NCI-H526 (cell line): ENCODE results near the gene PKDCC.
A peak's percentile ranks its signal among the peaks of the same experiment; 100 is the strongest.

Experiments used
- DNase-seq, 2 experiments: peaks; one replicate each; lab custom pipeline; 2025; lab: John Stamatoyannopoulos, UW

The PKDCC gene

GRCh38 chr2:42049221-42050009 lies 1.6 kb downstream of the PKDCC start:
- no peak for DNase-seq

DNA sequence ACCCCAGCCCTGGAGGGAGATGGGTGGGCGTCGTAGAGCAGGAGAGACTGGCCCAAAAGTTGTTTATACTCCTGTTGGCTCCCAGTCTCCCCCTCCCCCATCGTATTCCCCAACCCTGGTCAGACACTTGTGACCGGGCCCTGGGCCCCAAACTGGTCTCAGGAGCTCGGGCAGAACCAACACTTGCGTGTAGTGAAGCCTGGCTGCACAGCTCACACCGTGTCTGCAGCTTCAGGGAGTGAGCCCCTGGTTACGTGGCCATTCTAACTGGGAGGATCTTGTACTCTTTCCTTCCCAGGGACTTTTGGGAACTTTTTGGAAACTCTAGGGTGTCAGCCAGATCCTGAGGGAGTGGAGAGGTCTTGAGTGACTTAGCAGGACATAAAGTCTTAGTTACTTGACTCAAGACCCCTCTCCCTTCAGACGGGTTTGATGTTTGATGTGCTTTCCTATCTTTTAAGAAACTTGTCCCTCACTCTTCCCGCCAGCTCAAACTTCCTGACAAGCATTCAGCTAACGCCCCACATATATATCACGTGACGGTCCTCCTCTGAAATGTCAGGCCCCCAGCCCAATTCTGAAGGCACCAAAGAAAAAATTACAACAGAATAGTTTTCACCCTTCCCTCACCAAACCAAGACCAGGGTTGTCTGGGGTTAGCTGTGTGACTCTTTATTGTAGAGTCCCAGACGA lies 2.3 kb downstream of the PKDCC start:
- DNase-seq: no peak

DNA sequence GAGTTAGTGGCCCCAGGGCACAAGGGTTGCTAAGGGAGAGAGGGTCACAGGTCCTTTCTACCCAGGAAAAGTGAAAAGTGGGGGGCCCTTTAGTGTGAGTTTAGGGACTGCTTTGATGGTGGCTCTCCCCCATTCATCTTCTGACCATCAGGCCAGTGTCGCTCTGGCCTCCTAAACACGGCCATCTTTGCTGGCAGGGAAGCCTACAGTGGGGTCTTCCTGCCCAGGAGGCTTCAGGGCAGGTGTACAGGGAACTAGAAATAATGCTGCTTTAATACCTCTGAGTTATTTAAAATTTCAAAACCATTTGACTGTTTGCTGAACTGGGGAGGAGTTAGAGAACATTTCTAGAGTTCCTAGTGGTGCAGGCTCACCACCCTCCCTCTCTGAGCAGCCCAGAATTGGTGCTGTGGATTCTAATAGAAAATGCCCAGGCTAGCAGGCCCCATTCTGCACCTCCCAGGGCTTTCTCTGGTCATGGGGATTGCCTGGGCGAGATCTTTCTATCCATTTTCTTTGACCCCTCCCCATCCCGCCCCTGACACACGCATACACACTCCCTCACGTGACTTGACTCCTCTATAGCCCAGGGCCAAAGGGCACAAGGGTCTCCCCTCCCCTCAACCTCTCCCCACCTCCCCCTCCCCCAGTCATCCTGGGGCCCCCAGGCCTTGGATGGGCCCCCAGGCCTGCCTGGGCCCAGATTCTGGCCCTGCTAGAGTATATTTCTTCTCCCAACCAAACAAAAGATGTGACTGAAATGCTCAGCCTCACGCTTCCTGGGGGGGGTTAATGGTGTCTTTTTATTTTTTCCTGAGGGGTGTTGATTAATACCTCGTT lies 3.1 kb downstream of the PKDCC start:
- DNase-seq: no peak

- DNase-seq: peak in 1 of 2 experiments; percentile 21
Observed at GRCh38 chr2:42051543-42052235, 3.9 kb downstream of the PKDCC start.

DNA sequence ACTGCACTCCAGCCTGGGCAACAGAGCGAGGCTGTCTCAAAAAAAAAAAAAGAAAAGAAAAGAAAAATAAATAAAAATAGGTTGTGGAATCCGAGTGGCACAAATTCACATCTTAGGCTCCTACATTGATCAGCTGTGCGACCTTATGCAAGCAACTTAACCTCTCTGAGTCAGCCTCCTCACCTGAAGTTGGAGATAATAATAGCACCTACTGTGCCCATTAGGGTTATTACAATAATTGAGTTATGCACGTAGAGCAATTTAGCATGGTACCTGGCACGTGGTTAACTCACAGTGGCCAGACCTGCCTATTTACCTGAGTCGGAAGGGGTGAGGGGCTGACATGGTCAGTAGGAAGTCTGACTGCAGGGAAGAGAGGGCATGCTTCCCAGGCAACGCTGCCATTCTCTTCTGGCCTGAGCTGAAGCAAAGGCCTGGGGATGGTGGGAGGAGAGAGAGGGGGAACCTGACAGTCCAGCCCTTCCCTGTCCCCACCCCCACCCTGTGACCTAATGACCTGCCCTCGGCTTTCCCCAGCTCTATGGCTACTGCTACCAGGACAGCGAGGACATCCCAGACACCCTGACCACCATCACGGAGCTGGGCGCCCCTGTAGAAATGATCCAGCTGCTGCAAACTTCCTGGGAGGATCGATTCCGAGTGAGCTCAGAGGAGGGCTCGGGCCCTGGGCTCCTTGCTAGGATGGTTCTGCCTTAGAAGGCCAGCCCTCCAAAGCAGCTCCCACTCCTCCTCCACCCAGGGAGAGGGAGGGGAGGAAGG lies 5.1 kb downstream of the PKDCC start:
- no peak for DNase-seq

DNA sequence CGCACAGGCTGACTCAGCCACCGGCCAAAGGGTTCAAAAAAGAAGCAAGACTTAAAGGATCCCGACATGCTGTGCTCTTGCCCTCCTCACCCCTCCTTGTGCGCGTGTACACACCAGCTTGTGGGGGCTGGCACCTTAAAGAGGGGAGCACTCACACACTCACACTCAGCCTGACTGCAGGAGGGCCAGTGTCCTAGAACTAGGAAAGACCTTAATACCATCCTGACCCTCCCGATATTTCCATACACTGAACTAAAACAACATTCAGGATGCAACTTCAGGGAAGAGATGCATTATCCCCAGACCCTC lies 5.6 kb downstream of the PKDCC start:
- DNase-seq: no peak

- DNase-seq: no peak
Observed at GRCh38 chr2:42053791-42054701, 6.2 kb downstream of the PKDCC start.

GRCh38 chr2:42054714-42055430 lies 7.1 kb downstream of the PKDCC start:
- peak in 1 of 2 experiments; percentile 60 for DNase-seq

DNA sequence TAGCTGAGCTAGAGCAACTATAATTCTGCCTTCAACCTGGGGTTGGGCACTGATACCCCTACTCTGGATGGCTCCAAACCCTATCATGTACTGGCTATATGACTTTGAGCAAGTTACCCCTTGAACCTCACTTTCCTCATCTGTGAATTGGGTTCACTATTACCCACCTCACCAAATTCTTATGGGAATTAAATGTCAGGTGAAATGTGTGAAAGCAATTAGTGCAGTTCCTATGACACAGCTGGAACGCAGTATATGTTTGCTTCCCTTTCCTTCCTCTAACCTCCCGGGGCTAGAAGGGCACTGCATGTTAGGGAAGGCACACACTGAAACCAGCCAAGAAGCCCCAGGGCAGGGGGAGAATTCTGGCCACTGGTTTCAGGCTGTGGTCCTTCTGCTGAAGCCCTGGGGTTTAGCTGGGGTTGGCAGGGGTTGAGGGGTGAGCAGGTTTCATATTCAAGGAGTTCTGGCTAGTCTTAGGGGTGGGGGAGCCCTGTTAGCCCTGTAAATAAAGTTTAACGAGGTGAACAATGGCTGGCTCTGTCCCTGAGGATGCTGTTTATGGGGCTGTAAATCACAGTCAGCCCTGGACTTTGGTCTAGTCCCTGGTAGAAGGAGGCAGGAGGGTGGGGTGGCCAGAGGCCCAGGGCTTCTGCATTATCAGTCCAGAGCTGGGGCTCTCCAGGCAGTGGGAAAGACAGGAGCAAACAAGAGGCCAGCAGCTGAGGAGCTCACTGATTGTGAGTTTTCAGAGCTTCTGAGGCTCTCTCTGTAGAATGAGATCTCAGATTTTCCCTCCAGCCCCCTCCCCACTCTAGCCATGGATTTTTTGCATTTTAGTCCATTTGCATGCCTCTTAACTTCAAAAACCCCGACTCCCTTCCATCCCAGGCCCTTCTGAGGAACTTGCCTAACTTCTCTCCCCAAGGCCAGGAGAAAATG lies 8.0 kb downstream of the PKDCC start:
- peak; percentile 67 to 71 for DNase-seq

- no peak for DNase-seq
Observed at GRCh38 chr2:42057159-42057901, 9.5 kb downstream of the PKDCC start.

GRCh38 chr2:42057902-42058450 lies 10.2 kb downstream of the PKDCC start:
- DNase-seq: no peak

GRCh38 chr2:42059261-42059898 lies 11.6 kb downstream of the PKDCC start:
- DNase-seq: no peak

GRCh38 chr2:42060028-42060427 lies 12.2 kb downstream of the PKDCC start:
- no peak for DNase-seq

- DNase-seq: no peak
Observed at GRCh38 chr2:42060718-42061619, 13.1 kb downstream of the PKDCC start.

DNA sequence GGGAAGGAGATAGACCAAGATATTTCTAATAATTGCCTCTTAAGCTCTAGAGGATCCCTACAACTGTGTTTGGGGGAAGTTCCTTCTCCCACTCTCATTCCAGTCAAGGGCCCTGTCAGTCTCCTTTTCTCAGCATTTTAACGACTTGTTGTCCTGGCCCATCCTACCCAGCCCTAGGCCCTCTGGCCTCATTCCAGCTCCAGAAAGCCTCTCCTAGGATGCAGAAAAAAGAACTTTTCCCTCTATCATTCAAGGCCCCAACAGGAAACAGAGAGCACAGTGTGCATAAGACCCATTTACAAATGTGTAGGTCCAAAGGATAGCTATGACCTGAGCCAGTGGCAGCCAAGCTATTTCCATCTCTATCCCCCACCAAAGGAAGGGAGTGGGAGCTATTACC lies 14.0 kb downstream of the PKDCC start:
- DNase-seq: no peak
